HG03432 (cell line): ENCODE data around the gene SLC8B1.

ENCODE experiments used
- ATAC-seq: cut with Tn5 transposase; IDR thresholded peaks from one replicate; pipeline ENCODE4 v1.9.1; 2021; ENCODE audit warnings: mild to moderate bottlenecking, moderate library complexity; ENCODE audit not compliant: unreplicated experiment

The SLC8B1 gene

GRCh38 chr12:113334786-113335539, at the start of gene SLC8B1:
TSS of gene SLC8B1 (minus strand) at chr12:113335109. CDS start at chr12:113332878, 2,231 bp downstream.
- ATAC-seq = peak; percentile 95

GRCh38 chr12:113382206-113382605, 47.3 kb upstream of the SLC8B1 start:
- ATAC-seq = no peak

DNA sequence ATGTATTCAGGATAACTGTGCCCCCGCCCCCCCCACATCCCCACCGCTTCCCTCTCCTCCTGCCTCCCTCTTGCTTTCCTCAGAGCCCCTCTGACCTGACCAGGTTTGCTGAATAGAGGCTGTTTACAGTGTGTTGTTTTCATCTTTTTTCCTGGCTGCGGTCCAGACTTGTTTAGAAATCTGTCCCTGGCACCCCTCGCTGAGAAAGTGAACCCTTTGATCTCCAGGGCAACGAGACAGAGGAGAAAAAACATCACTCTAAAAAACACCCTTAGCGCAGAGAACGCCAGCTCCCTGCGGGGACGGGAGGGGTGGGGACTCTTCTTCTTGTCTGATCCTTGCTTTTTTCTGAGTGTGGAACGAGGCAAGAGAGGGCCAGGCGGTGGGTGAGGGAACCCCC, 46.3 kb upstream of the SLC8B1 start:
- ATAC-seq = no peak

DNA sequence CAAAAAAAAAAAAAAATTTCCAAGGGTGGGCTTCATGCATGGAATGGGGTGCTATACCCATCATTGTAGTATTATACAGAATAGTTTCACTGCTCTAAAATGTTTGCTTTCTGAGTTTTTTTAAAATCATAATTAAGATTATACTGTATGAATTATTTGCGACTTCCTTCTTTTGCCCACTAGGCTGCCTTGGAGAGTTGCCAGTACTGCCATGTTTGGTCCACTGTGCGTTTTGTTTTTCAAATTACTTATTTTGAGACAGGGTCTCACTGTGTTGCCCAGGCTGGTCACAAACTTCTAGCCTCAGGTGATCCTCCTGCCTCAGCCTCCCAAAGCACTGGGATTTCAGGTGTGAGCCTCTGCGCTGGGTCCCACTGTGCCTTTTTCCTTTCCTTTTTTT, 43.4 kb upstream of the SLC8B1 start:
- no peak for ATAC-seq

- no peak for ATAC-seq
These were observed 40.0 kb upstream of the SLC8B1 start for GRCh38 chr12:113374823-113375428.

- ATAC-seq = no peak
These were observed 39.1 kb upstream of the SLC8B1 start for GRCh38 chr12:113373969-113374368.

GRCh38 chr12:113373440-113373839, 38.5 kb upstream of the SLC8B1 start:
- ATAC-seq = no peak

- ATAC-seq = no peak
These were observed 37.5 kb upstream of the SLC8B1 start for GRCh38 chr12:113372371-113372770.

- no peak for ATAC-seq
These were observed 36.9 kb upstream of the SLC8B1 start for GRCh38 chr12:113371808-113372207.

DNA sequence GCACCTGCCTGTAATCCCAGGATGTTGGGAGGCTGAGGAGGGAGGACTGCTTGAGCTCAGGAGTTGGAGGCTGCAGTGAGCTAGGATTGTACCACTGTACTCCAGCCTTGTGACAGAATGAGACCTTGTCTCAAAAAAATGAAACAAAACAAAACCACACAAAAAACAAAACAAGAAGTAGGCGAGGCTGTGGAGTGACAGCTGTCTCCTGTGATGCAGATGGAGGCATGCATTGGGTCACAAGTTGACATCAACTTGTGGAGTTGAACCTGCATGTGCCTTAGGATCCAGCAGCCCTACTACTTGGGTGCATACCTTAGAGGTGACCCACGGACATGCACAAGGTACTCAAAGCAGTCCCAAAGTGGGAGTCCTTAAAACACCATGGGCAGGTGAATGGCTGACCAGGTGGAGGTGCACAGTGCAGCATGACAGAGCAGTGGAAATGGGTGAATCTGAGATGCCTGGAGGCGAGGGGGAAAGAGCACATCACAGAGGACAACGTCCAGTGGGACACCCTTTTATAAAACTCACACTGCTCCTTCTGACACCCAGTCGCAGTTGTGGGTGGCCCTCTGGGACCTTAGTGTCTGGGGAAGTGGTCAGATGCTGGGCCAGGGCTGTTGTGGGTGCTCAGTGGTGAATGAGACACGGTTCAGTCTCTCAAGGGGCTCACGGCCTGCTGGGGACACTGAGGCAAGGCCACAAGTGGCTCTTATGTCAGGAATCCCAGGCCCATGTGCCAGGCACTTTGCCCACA, 36.2 kb upstream of the SLC8B1 start:
- ATAC-seq = no peak

DNA sequence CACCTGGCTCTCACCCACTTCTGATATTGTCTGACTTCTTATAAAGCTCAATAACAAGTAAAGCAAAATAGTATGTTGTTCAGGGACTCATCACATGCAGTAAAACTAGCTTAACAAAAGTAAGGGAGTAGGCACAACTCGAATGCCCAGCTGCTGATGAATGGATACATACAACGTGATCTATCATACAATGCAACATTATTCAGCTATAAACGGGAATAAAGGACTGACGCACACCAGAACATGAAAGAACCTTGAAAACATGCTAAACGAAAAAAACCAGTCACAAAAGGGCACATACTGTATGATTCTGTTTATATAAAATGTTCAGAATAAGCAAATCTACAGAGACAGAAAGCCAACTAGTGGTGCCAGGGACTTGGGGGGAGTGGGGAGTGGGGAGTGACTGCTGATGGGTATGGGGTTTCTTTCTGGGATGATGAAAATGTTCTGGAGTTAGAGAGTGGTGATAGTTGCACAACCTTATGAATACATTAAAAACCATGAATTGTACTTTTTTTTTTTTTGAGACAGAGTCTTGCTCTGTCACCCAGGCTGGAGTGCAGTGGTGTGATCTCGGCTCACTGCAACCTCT, 34.6 kb upstream of the SLC8B1 start:
- ATAC-seq = no peak

DNA sequence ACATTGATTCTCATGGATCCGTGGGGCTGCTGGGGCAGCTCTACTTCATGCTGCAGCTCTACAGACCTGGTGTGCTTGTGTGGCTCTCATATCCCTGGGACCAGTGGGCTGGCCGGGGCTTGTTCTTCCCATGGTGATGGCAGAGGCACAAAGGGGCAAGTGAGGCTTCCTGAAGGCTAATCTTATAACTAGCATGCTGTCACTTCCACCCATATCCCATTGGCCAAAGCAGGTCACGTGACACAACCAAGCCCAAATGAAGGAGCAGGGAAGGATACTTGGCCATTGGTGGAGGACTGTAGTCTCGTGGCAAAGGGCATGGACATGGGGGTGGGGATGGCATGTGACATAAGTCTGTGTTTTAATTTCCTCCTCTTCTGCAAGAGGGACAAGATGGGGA, 33.4 kb upstream of the SLC8B1 start:
- ATAC-seq = no peak

- no peak for ATAC-seq
These were observed 31.9 kb upstream of the SLC8B1 start for GRCh38 chr12:113366827-113367226.

GRCh38 chr12:113365639-113366395, 30.9 kb upstream of the SLC8B1 start:
- ATAC-seq = no peak

DNA sequence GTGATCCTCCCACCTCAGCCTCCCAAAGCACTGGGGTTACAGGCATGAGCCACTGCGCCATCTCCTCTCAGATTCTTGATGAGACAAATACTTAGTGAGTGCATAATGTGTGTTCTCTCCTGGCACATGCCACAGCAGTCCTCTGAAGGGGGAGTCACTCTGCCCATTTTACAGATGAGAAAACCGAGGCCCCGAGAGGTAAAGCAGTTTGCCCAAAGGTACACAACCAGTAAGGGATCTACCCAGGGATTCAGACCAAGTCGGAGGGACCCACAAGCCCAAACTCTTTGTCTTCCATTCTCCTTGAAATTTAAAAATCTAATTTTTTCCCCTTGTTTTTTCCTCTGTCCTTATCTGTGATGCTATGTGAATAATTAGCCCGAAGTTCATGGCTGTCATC, 29.8 kb upstream of the SLC8B1 start:
- no peak for ATAC-seq

- no peak for ATAC-seq
These were observed 26.9 kb upstream of the SLC8B1 start for GRCh38 chr12:113361574-113362370.

GRCh38 chr12:113359939-113360748, 25.2 kb upstream of the SLC8B1 start:
- ATAC-seq = no peak

- peak; percentile 5 for ATAC-seq
These were observed 24.4 kb upstream of the SLC8B1 start for GRCh38 chr12:113359133-113359938.
